Body of pancreas (tissue), 4 donors: ENCODE results near the gene LRRC1.

ENCODE experiments used
- POLR2A ChIP-seq, 3 donors: fragments of 450-650 bp; IDR thresholded peaks; one replicate each; pipeline ENCODE4 v1.6.1; 2016; ENCODE audit warnings: antibody characterized with exemption in 3 of 3, mild to moderate bottlenecking in 2 of 3
- TF ChIP-seq, protein P1 (sequence below), 7 experiments: fragments of 450-650 bp in 4 of 7; fragments of 200-600 bp in 3 of 7; sonication (generic) in 3 of 7; IDR thresholded peaks; one replicate each; pipeline ENCODE4 v1.5.1; 2016 to 2019; ENCODE audit warnings: antibody characterized with exemption in 7 of 7

DNA sequence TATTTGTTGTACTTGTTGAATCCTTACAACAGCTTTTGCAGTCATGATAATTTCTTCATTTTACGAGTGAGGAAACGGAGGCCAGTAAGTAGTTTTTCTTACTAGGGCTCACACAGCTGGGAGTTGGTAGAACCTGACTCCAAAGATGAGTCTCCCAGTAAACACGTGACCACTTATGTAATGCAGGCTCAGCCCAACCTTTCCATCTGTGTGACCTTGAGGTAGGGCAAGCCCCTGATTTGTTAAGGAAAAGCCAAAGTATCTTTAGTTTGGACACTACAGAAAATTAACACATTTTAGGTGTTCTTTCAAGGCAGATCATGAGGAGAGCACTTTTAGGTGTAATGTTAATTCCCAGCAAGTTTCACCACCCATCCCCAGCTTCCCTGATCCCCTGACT lies 111.3 kb downstream of the LRRC1 start:
- TF ChIP-seq POLR2A (IDR thresholded peaks at IDR 0.05): no peak
- TF ChIP-seq, protein P1, sequence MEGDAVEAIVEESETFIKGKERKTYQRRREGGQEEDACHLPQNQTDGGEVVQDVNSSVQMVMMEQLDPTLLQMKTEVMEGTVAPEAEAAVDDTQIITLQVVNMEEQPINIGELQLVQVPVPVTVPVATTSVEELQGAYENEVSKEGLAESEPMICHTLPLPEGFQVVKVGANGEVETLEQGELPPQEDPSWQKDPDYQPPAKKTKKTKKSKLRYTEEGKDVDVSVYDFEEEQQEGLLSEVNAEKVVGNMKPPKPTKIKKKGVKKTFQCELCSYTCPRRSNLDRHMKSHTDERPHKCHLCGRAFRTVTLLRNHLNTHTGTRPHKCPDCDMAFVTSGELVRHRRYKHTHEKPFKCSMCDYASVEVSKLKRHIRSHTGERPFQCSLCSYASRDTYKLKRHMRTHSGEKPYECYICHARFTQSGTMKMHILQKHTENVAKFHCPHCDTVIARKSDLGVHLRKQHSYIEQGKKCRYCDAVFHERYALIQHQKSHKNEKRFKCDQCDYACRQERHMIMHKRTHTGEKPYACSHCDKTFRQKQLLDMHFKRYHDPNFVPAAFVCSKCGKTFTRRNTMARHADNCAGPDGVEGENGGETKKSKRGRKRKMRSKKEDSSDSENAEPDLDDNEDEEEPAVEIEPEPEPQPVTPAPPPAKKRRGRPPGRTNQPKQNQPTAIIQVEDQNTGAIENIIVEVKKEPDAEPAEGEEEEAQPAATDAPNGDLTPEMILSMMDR (IDR thresholded peaks at IDR 0.05): no peak
